Neuron (in vitro differentiated cells): ENCODE measurements around the gene RSRC1.
"Not testable (repeated sequence)": the region's sequence is repeated elsewhere in the genome, so short reads cannot be mapped to it uniquely, and the experiment has no call there.

Experiments used
- H2AFZ ChIP-seq: one replicate; pipeline ENCODE4 v1.6.1; 2013; ENCODE audit warnings: low read depth, mild to moderate bottlenecking, inconsistent platforms, low read length, moderate library complexity
- H3K27me3 ChIP-seq: one replicate; pipeline ENCODE4 v1.6.1; 2013; ENCODE audit warnings: low read length; ENCODE audit not compliant: insufficient read depth
- H3K36me3 ChIP-seq: one replicate; pipeline ENCODE4 v1.6.1; 2013; ENCODE audit warnings: low read length; ENCODE audit not compliant: insufficient read depth
- H3K4me1 ChIP-seq: one replicate; pipeline ENCODE4 v1.6.1; 2013; ENCODE audit warnings: low read length; ENCODE audit not compliant: insufficient read depth
- H3K4me3 ChIP-seq: 2 replicates; pipeline ENCODE4 v1.5.1; 2013; ENCODE audit warnings: mild to moderate bottlenecking, low read length, moderate library complexity
- H3K9me3 ChIP-seq: one replicate; pipeline ENCODE4 v1.6.1; 2013; ENCODE audit warnings: low read length

Gene RSRC1

DNA sequence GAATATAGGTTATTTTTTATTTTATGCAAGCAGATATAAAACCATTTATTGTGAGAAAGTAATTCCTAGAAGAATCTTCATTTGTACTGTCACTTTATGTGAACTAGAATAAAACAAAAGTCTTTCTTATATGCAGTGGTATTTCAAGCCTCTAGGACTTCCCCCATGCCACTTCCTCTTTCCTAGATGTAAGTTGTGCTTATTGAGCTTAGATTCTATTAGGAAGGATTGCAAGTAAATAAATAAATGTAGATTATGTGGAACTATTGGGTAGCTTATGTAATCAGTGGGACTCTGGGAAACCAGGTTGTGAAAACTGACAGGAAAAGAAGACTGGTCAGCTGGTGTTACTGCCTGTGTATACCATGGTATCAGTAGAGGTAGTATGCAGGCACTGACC, 169.7 kb downstream of the RSRC1 start:
- Histone ChIP-seq H2AFZ (no peak overlapping the region), H3K4me3 (no peak overlapping the region), H3K9me3 (no peaks in the 10 kb centered on the region), H3K36me3 (no peaks in the 10 kb centered on the region), H3K27me3 (no peaks in the 10 kb centered on the region), H3K4me1 (peaks cover 4% of the 10 kb centered on the region)

DNA sequence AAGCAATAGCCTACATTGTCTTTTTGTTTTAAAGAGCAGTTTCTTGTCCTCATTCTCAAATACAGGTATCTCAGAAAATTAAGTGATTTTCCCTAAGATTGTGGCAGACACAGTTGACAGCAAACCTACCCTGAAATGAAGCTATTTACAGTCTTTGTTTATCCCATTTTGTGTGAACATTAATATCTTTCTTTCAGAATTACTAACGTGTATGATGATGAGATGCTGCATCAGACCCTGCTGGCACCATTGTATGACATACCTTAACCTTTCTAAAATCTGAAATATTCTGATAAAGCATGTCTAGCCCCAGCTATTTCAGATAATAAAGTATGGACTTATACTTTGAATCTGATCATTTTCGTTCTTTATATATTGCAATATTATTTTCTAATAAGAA, 185.9 kb downstream of the RSRC1 start:
- Histone ChIP-seq H3K9me3 (no peaks in the 10 kb centered on the region), H3K4me3 (no peak overlapping the region), H3K36me3 (no peaks in the 10 kb centered on the region), H3K27me3 (no peaks in the 10 kb centered on the region), H3K4me1 (no peaks in the 10 kb centered on the region), H2AFZ (no peak overlapping the region)

DNA sequence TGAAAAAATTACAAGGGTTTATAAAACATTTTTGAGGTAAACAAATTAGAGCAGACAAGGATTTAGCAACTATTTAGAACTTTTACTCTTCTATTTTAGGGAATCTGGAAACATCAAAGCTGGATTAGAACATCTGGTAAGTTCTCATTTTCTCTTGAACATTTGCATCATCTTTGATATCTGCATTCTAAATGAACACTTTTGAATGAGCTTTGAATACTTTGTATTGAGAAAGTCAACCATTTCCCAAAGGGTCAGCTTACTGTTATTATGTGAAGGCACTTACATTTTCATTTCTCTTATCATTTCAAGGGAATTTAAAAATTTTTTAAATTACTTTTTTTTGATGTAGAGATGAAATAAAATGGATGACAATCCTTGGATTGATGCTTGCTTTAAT, 188.1 kb downstream of the RSRC1 start:
- H3K4me1 ChIP-seq = no peaks in the 10 kb centered on the region
- H3K4me3 ChIP-seq = no peak overlapping the region
- H3K27me3 ChIP-seq = no peaks in the 10 kb centered on the region
- H2AFZ ChIP-seq = no peak overlapping the region
- no peaks in the 10 kb centered on the region for H3K36me3 ChIP-seq
- no peaks in the 10 kb centered on the region for H3K9me3 ChIP-seq

DNA sequence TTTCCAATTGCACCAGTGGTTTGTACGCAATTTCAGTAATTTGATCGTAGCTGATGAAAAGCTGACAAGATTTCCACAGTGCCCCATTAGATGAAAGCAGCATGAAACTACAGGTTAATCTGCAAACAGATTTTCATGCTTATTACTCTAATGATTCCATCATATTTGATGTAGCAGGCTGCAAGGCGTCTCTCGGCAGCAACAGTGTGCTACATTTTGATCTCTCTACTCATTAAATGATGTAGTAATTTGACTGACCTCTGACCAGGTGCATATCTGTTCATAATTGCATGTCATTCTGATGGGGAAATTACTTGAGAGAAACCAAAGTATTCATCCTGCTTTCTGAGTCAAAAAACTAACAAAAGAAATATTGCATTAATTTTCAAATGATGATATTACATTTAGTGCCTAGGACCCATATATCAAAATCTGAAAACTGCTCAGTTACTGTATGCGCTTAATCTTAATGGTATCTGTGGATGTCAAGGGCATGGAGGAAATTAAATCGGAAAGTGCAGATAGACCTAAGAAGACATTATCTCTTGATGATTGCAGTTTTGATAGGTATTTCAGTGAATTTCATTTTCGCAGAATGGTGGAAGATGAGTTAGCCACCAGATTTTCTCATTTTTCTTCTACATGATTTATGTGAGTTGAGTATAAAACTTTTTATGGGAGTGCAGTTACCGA, 198.5 kb downstream of the RSRC1 start:
- Histone ChIP-seq H3K9me3 (no peaks in the 10 kb centered on the region), H3K4me1 (no peaks in the 10 kb centered on the region), H3K36me3 (no peaks in the 10 kb centered on the region), H3K4me3 (no peak overlapping the region), H2AFZ (no peak overlapping the region), H3K27me3 (no peaks in the 10 kb centered on the region)

DNA sequence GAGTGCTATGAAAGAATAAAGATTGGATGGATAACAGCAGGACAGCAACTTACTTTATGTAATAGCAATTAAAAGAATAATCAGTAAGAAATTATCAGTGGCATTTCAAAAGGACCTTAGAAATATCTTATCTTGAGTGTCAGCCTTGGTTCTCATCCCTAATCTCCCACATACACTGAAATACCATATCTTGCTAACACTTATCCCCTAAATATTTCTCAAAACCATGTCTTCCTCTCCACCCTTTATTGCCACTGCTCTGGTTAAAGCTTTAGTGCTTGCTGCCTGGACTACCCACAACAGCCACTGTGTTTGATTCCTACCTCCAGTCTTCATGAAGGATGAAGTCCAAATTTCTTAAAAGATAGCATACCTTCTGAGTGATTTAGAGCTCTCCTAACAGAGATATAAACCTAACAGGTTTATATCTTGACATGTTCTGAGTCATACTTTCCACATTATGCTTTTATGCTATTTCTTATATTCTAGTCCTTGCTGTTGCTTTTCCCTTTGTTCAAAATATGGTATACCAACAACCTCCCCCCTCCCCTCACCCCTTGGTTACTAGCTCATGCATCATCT, 202.8 kb downstream of the RSRC1 start:
- H3K27me3 ChIP-seq = no peaks in the 10 kb centered on the region
- no peak overlapping the region for H2AFZ ChIP-seq
- H3K9me3 ChIP-seq = no peaks in the 10 kb centered on the region
- H3K4me1 ChIP-seq = no peaks in the 10 kb centered on the region
- H3K4me3 ChIP-seq = no peak overlapping the region
- H3K36me3 ChIP-seq = no peaks in the 10 kb centered on the region

DNA sequence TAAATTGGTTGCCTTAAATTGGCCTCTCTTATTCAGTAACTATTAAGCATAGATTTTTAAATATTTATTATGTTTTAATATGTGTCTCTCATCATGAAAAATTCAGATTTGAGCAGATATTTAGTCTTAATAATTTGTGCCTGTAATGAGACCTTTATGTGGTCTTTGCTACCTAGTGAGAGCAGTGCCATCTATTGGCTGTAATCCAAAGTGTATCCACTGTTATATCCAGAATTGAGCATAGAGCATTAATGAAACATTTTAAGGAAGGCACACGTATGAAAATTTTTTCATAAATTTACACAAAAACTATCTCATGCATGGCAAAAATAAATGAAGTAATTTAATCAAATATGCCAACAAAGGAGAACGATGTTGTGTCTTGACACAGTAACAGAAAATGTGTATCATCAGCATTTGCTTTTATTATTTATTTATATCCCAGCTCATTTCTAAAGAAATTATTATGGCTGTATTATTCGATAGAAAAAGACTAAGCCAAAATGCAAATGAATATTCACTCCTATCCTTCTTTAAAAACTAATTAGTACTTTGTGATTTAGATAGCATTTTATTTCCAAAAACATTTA, 203.5 kb downstream of the RSRC1 start:
- Histone ChIP-seq H3K4me3 (no peak overlapping the region), H3K36me3 (no peaks in the 10 kb centered on the region), H3K4me1 (no peaks in the 10 kb centered on the region), H3K9me3 (no peaks in the 10 kb centered on the region), H3K27me3 (no peaks in the 10 kb centered on the region), H2AFZ (no peak overlapping the region)

DNA sequence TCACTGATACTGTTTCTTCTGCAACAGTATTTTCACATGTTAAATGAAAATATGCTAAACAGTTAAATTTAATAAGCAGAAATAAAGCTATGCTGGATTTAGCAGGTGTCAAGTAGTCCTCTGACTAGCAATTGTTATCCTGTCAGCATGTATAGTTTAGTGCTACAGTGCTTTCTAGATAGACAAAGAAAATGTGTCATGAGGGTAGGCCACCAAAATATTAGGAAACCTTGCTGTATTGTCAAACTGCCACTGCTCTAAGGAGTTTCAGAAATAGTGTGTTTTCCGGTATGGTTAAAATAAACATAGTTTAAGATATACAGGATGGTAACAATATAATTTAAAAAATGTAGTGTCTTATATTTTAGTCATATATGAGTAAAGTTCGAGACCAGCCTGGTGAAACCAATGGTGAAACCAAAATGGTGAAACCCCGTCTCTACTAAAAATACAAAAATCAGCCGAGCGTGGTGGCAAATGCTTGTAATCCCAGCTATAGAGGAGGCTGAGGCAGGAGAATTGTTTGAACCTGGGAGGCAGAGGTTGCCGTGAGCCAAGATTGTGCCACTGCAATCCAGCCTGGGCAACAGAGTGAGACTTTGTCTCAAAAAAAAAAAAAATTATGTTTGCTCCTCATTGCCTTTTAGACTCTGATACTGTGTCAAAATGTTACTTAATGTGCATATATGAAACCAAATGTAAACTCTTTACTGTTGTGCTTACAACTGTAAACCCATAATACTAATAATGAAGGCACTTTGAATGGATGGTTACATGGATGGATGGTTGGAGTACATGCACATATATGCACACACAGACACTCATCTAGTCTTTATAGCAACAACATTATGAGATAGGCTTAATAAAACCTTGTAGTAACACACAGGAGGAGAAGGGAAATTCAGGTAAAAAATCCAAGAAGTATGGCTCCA, 204.8 kb downstream of the RSRC1 start:
- Histone ChIP-seq H3K9me3 (no peaks in the 10 kb centered on the region), H2AFZ (no peak overlapping the region), H3K36me3 (no peaks in the 10 kb centered on the region), H3K4me1 (no peaks in the 10 kb centered on the region), H3K4me3 (no peak overlapping the region), H3K27me3 (no peaks in the 10 kb centered on the region)

DNA sequence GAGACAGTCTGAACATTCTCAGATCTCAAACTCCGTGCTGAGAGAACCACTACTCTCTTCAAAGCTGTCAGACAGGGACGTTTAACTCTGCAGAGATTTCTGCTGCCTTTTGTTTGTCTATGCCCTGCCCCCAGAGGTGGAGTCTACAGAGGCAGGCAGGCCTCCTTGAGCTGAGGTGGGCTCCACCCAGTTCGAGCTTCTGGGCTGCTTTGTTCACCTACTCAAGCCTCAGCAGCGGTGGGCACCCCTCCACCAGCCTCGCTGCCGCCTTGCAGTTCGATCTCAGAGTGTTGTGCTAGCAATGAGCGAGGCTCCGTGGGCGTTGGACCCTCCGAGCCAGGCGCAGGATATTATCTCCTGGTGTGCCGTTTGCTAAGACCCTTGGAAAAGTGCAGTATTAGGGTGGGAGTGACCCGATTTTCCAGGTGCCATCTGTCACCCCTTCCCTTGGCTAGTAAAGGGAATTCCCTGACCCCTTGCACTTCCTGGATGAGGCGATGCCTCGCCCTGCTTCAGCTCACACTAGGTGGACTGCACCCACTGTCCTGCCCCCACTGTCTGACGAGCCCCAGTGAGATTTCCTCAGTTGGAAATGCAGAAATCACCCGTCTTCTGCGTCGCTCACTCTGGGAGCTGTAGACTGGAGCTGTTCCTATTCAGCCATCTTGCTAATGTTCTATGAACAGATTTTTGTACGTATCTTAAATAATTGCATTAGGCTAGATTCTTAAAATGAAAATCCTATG, 220.0 kb downstream of the RSRC1 start:
- H3K4me1 ChIP-seq, H3K36me3 ChIP-seq, H3K27me3 ChIP-seq, H2AFZ ChIP-seq, H3K4me3 ChIP-seq, H3K9me3 ChIP-seq: not testable (repeated sequence)

DNA sequence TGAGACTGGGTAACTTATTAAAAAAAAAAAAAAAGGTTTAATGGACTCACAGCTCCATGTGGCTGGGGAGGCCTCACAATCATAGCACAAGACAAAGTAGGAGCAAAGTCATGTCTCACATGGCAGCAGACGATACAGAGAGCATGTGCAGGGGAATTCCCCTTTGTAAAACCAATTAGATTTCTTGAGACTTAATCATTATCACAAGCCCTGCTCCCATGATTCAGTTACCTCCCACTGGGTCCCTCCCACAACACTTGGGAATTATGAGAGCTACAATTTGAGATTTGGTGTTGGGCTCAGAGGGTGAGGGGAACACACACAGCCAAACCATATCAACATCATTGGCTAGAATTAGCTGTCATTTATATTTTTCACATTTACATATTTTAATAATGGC, 221.0 kb downstream of the RSRC1 start:
- Histone ChIP-seq H3K36me3 (no peaks in the 10 kb centered on the region), H3K9me3 (no peaks in the 10 kb centered on the region), H3K4me3 (no peak overlapping the region), H3K27me3 (no peaks in the 10 kb centered on the region), H2AFZ (no peak overlapping the region), H3K4me1 (no peaks in the 10 kb centered on the region)

DNA sequence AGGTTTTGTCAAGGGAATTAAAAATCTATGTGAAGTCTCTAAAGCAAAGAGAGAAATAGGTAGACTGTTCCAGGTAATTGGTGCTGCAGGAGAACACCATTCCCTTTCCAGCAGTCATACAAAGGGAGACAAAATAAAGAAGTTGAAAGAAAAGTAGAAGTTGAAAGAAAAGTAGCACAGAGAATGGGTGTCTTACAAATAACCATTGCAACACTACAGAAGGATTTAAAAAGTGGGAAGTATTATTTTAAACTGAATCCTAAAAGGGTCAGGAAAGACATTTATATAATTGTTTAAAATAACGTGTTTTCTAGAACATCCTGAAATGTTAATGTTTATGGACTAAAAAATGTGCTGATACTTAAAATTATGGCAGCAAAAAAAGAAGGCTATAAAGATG, 223.8 kb downstream of the RSRC1 start:
- H3K4me1 ChIP-seq = no peaks in the 10 kb centered on the region
- H3K27me3 ChIP-seq = no peaks in the 10 kb centered on the region
- H3K36me3 ChIP-seq = no peaks in the 10 kb centered on the region
- no peak overlapping the region for H3K4me3 ChIP-seq
- no peaks in the 10 kb centered on the region for H3K9me3 ChIP-seq
- no peak overlapping the region for H2AFZ ChIP-seq

DNA sequence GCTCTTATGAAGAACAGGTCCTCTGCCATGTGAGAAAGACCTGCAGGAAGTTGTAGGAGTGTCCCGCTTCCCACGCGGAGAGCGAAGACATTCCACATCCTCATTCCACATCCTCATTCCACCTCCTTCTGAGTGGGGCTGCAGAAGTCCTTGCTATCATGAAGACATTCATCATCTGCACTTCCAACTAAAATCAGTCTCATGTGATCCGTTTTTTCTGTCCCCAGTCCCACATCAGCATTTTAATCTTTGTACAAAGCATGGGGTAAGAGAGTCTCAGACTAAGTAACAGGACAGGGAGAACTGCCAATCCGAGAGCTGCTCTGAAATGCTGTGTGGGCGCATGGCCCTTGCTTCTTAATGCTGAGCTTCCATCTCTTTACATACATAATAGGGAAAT, 227.2 kb downstream of the RSRC1 start:
- H3K4me1 ChIP-seq = no peaks in the 10 kb centered on the region
- H3K9me3 ChIP-seq = no peaks in the 10 kb centered on the region
- no peaks in the 10 kb centered on the region for H3K27me3 ChIP-seq
- no peak overlapping the region for H2AFZ ChIP-seq
- no peak overlapping the region for H3K4me3 ChIP-seq
- no peaks in the 10 kb centered on the region for H3K36me3 ChIP-seq

DNA sequence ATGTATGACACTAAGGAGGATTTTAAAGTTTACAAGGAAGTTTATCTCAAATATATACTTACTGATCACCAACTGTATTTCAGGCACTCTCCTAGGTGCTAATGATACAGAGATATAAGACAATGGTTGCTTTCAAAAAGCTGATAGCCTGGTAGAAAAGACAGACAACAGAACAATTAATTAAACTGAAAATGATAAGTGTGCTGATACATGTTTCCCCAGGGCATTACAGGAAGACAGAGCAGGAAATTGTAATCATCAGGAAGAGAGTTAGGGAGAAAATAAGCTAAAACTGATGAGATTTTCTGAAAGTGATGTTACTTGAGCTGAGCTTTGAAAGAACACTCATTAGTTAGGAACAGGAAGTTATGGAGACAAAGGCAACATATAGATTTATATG, 229.7 kb downstream of the RSRC1 start:
- H3K4me3 ChIP-seq = no peak overlapping the region
- no peaks in the 10 kb centered on the region for H3K27me3 ChIP-seq
- H3K4me1 ChIP-seq = no peaks in the 10 kb centered on the region
- H3K9me3 ChIP-seq = no peaks in the 10 kb centered on the region
- H2AFZ ChIP-seq = no peak overlapping the region
- no peaks in the 10 kb centered on the region for H3K36me3 ChIP-seq
